ENCODE data around the gene PLVAP.
"Not testable (repeated sequence)": the region's sequence is repeated elsewhere in the genome, so short reads cannot be mapped to it uniquely, and the experiment has no call there.

Gene PLVAP

DNA sequence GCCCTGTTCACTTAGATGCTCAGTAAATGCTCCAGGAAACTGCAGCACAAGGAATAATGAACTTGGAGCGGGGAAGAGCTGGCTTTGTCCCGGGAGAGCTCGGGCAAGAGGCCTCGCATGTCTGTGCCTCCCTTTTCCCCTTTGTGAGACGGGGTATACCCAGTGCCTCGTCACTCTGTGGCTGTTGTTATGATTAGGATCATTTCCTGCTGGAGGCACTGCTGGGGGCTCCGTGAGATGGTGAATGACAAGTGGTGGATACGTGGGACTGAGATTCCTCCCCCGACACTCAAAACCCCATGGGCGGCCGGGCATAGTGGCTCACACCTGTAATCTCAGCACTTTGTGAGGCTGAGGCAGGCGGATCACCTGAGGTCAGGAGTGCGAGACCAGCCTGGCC is 1.1 kb upstream of the PLVAP start:
- Histone ChIP-seq H3F3A (ENCODE audit: insufficient read depth) (peaks cover 4% of the 10 kb centered on the region; the same call in 1 of the 2 replicates), H3K27me3 (ENCODE audit: low read length) (no peaks in the 10 kb centered on the region), H3K4me2 (ENCODE audit: low read depth, low read length, poor library complexity, severe bottlenecking) (no peak overlapping the region), H3K9me3 (ENCODE audit: insufficient read depth, low read length) (no peaks in the 10 kb centered on the region), H3K9me2 (replicated peaks; ENCODE audit: insufficient read depth, low read length) (no peaks in the 10 kb centered on the region), H3K9ac (ENCODE audit: low read length) (no peak overlapping the region), H4K20me1 (ENCODE audit: low read depth, low read length) (no peaks in the 10 kb centered on the region), H3K79me2 (ENCODE audit: insufficient read depth, low read length) (no peaks in the 10 kb centered on the region), H3K27ac (ENCODE audit: low read depth, low read length) (no peak overlapping the region), H3K4me3 (ENCODE audit: insufficient read depth, low read length, poor library complexity, severe bottlenecking) (no peak overlapping the region), H2AFZ (ENCODE audit: low read depth, low read length, severe bottlenecking) (no peak overlapping the region), H3K36me3 (ENCODE audit: low read length) (no peaks in the 10 kb centered on the region)
- TF ChIP-seq EZH2phosphoT487 (conservative IDR thresholded peaks at IDR 0.05; ENCODE audit: low read length), result no peak
- TF ChIP-seq, protein P1, sequence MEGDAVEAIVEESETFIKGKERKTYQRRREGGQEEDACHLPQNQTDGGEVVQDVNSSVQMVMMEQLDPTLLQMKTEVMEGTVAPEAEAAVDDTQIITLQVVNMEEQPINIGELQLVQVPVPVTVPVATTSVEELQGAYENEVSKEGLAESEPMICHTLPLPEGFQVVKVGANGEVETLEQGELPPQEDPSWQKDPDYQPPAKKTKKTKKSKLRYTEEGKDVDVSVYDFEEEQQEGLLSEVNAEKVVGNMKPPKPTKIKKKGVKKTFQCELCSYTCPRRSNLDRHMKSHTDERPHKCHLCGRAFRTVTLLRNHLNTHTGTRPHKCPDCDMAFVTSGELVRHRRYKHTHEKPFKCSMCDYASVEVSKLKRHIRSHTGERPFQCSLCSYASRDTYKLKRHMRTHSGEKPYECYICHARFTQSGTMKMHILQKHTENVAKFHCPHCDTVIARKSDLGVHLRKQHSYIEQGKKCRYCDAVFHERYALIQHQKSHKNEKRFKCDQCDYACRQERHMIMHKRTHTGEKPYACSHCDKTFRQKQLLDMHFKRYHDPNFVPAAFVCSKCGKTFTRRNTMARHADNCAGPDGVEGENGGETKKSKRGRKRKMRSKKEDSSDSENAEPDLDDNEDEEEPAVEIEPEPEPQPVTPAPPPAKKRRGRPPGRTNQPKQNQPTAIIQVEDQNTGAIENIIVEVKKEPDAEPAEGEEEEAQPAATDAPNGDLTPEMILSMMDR (IDR thresholded peaks at IDR 0.05; ENCODE audit: insufficient read depth, low read length, poor library complexity, severe bottlenecking), result no peak

DNA sequence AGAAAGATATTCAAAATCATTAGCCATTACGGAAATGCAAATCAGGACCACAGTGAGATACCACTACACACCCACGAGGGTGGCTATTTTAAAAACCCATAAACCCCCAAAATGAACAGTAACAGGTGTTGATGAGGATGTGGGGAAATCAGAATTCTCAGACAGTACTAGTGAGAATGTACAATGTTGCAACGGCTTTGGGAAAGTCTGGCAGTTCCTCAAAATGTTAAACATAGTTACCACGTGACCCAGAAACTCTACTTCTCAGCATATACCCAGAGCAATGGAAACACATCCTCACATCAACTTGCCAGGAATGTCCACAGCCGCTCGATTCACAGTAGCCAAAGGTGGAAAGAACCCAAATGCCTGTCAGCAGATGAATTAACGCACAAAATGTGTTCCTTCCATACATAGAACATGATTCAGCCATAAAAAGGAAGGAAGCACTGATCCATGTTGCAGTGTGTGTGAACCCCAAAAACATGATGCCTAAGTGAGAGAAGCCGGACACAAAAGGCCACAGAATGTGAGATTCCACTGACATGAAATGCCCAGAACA is 7.0 kb downstream of the PLVAP start:
- Histone ChIP-seq H3K9ac (ENCODE audit: low read length) (peak overlapping the region; percentile 48), H3K36me3 (ENCODE audit: low read length) (no peaks in the 10 kb centered on the region), H3K4me3 (ENCODE audit: insufficient read depth, low read length, poor library complexity, severe bottlenecking) (peak overlapping the region; percentile 31), H3K9me2 (replicated peaks; ENCODE audit: insufficient read depth, low read length) (no peaks in the 10 kb centered on the region), H2AFZ (ENCODE audit: low read depth, low read length, severe bottlenecking) (no peak overlapping the region), H3K27me3 (ENCODE audit: low read length) (no peaks in the 10 kb centered on the region), H3K9me3 (ENCODE audit: insufficient read depth, low read length) (no peaks in the 10 kb centered on the region), H3K79me2 (ENCODE audit: insufficient read depth, low read length) (no peaks in the 10 kb centered on the region), H3K27ac (ENCODE audit: low read depth, low read length) (peak overlapping the region; percentile 98), H3K4me2 (ENCODE audit: low read depth, low read length, poor library complexity, severe bottlenecking) (peak overlapping the region; percentile 68), H4K20me1 (ENCODE audit: low read depth, low read length) (no peaks in the 10 kb centered on the region), H3F3A (ENCODE audit: insufficient read depth) (peaks cover 18% of the 10 kb centered on the region)
- no peak for TF ChIP-seq EZH2phosphoT487 (conservative IDR thresholded peaks at IDR 0.05; ENCODE audit: low read length)
- TF ChIP-seq, protein P1 (IDR thresholded peaks at IDR 0.05; ENCODE audit: insufficient read depth, low read length, poor library complexity, severe bottlenecking), result no peak

DNA sequence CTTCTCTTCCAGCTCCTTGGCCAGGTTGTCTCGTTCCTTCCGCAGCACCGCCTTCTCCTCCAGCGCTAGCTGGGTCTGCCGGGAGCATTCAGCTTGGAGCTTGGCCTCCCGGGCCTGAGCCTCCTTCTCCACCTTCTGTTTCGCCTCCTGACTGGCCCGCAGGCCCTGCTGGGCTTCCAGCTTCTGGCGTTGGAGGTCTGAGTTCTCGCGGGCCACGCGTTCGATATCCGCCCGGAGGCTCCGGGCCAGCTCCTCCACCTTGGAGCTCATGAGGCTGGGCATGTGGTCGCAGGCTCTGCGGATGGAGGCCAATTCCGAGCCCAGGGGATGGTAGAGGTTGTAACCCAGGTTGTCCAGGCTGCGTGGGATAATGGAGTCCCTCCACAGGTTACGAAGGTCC is 11.8 kb downstream of the PLVAP start:
- H2AFZ ChIP-seq (ENCODE audit: low read depth, low read length, severe bottlenecking), result no peak overlapping the region
- H3K9ac ChIP-seq (ENCODE audit: low read length), result no peak overlapping the region
- no peaks in the 10 kb centered on the region for H3K36me3 ChIP-seq (ENCODE audit: low read length)
- no peaks in the 10 kb centered on the region for H3K9me2 ChIP-seq (replicated peaks; ENCODE audit: insufficient read depth, low read length)
- H4K20me1 ChIP-seq (ENCODE audit: low read depth, low read length), result no peaks in the 10 kb centered on the region
- H3K4me2 ChIP-seq (ENCODE audit: low read depth, low read length, poor library complexity, severe bottlenecking), result no peak overlapping the region
- H3K9me3 ChIP-seq (ENCODE audit: insufficient read depth, low read length), result no peaks in the 10 kb centered on the region
- H3K4me3 ChIP-seq (ENCODE audit: insufficient read depth, low read length, poor library complexity, severe bottlenecking), result no peak overlapping the region
- H3K79me2 ChIP-seq (ENCODE audit: insufficient read depth, low read length), result no peaks in the 10 kb centered on the region
- H3F3A ChIP-seq (ENCODE audit: insufficient read depth), result peaks cover 9% of the 10 kb centered on the region
- TF ChIP-seq, protein P1 (IDR thresholded peaks at IDR 0.05; ENCODE audit: insufficient read depth, low read length, poor library complexity, severe bottlenecking), result no peak
- TF ChIP-seq EZH2phosphoT487 (conservative IDR thresholded peaks at IDR 0.05; ENCODE audit: low read length), result no peak
- H3K27me3 ChIP-seq (ENCODE audit: low read length), result no peaks in the 10 kb centered on the region
- no peak overlapping the region for H3K27ac ChIP-seq (ENCODE audit: low read depth, low read length)

DNA sequence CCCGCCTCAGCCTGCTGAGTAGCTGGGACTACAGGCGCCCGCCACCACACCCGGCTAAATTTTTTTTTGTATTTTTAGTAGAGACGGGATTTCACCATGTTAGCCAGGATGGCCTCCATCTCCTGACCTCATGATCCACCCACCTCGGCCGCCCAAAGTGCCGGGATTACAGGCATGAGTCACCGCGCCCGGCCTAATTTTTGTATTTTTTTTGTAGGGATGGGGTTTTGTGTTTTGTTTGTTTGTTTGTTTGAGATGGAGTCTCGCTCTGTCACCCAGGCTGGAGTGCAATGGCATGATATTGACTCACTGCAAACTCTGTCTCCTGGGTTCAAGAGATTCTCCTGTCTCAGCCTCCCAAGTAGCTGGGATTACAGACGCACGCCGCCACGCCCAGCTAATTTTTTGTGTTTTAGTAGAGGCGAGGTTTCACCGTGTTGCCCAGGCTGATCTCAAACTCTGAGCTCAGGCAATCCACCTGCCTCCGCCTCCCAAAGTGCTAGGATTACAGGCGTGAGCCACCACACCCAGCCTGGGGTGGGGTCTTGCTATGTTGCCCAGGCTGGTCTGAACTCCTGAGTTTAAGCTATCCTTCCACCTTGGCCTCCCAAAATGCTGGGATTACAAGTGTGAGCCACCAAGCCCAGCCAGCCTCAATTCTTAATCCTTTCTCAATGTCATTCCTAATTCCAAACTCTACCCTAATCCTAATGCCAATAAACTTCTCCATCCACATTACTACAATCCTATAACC is 13.1 kb downstream of the PLVAP start:
- H3K9ac ChIP-seq (ENCODE audit: low read length); H2AFZ ChIP-seq (ENCODE audit: low read depth, low read length, severe bottlenecking); H3K79me2 ChIP-seq (ENCODE audit: insufficient read depth, low read length); H3K9me3 ChIP-seq (ENCODE audit: insufficient read depth, low read length); H3K36me3 ChIP-seq (ENCODE audit: low read length); H3K27ac ChIP-seq (ENCODE audit: low read depth, low read length); H3K4me3 ChIP-seq (ENCODE audit: insufficient read depth, low read length, poor library complexity, severe bottlenecking); H3F3A ChIP-seq (ENCODE audit: insufficient read depth); H3K27me3 ChIP-seq (ENCODE audit: low read length); H3K9me2 ChIP-seq (replicated peaks; ENCODE audit: insufficient read depth, low read length); H4K20me1 ChIP-seq (ENCODE audit: low read depth, low read length); H3K4me2 ChIP-seq (ENCODE audit: low read depth, low read length, poor library complexity, severe bottlenecking): not testable (repeated sequence)
